HepG2 (cell line): Measurements from ENCODE around the gene FAM120B.

Experiments
- ATF2 ChIP-seq: sonication (generic); formaldehyde crosslinking; IDR thresholded peaks from 2 replicates; pipeline ENCODE4 v1.4.0; 2020; ENCODE audit warnings: missing genetic modification reagents
- SP1 ChIP-seq, 2 experiments: fragments of 450-650 bp in 1 of 2; sonication (generic) in 1 of 2; formaldehyde crosslinking in 1 of 2; IDR thresholded peaks; 2 replicates each; pipeline versions ENCODE4 v1.4.0 to v1.6.1; 2016 to 2020; ENCODE audit warnings: missing genetic modification reagents in 1 of 2
- ZNF274 ChIP-seq: sonication (generic); formaldehyde crosslinking; IDR thresholded peaks from 2 replicates; pipeline ENCODE4 v1.5.1; 2020; ENCODE audit warnings: mild to moderate bottlenecking, missing genetic modification reagents

GRCh38 chr6:170311696-170312095 is 5.1 kb downstream of the FAM120B start:
- TF ChIP-seq SP1 (IDR thresholded peaks at IDR 0.05) (no peak), SP1 (CRISPR knock-in tag; IDR thresholded peaks at IDR 0.05) (no peak), ATF2 (CRISPR knock-in tag) (no peak), ZNF274 (no peak)
